GM21528 (cell line): ENCODE results near the gene DACT2.
"Not testable (repeated sequence)": the region's sequence is repeated elsewhere in the genome, so short reads cannot be mapped to it uniquely, and the experiment has no call there.

Experiments used
- ATAC-seq: cut with Tn5 transposase; IDR thresholded peaks from one replicate; pipeline ENCODE4 v1.9.1; 2021; ENCODE audit warnings: mild to moderate bottlenecking, moderate library complexity; ENCODE audit not compliant: unreplicated experiment, low FRiP score

Gene DACT2

GRCh38 chr6:168285456-168285855, 34.1 kb downstream of the DACT2 start:
- ATAC-seq: no peak

GRCh38 chr6:168284187-168284586, 35.4 kb downstream of the DACT2 start:
- ATAC-seq: no peak

- ATAC-seq: no peak
Measured at GRCh38 chr6:168283686-168284025, 35.9 kb downstream of the DACT2 start.

- no peak for ATAC-seq
Measured at GRCh38 chr6:168282985-168283685, 36.4 kb downstream of the DACT2 start.

- no peak for ATAC-seq
Measured at GRCh38 chr6:168281826-168282225, 37.8 kb downstream of the DACT2 start.

- not testable (repeated sequence) for ATAC-seq
Measured at GRCh38 chr6:168281314-168281713, 38.3 kb downstream of the DACT2 start.

- ATAC-seq: no peak
Measured at GRCh38 chr6:168280899-168281245, 38.7 kb downstream of the DACT2 start.

- ATAC-seq: no peak
Measured at GRCh38 chr6:168280020-168280898, 39.3 kb downstream of the DACT2 start.

- no peak for ATAC-seq
Measured at GRCh38 chr6:168279403-168279935, 40.1 kb downstream of the DACT2 start.

- no peak for ATAC-seq
Measured at GRCh38 chr6:168278904-168279303, 40.7 kb downstream of the DACT2 start.

GRCh38 chr6:168277274-168277669, 42.3 kb downstream of the DACT2 start:
- no peak for ATAC-seq

GRCh38 chr6:168276576-168277273, 42.9 kb downstream of the DACT2 start:
- ATAC-seq: no peak

GRCh38 chr6:168275168-168275567, 44.4 kb downstream of the DACT2 start:
- ATAC-seq: no peak

GRCh38 chr6:168274037-168274952, 45.3 kb downstream of the DACT2 start:
- ATAC-seq: no peak

GRCh38 chr6:168273441-168274036, 46.0 kb downstream of the DACT2 start:
- no peak for ATAC-seq

GRCh38 chr6:168272415-168273325, 46.9 kb downstream of the DACT2 start:
- no peak for ATAC-seq

- ATAC-seq: no peak
Measured at GRCh38 chr6:168270274-168271172, 49.1 kb downstream of the DACT2 start.
